Activated B cell treated with CpG ODN at 0.5 μM for 24 hours (primary cell): ENCODE data around the gene SH3TC1. TPM values are rescaled to one million over a fixed set of nuclear protein-coding genes. Genes with fewer than 3 reads are reported as not detected.

Experiments used
- ATAC-seq: fragments of 200-7000 bp; cut with Tn5 transposase; one replicate; pipeline ENCODE4 v1.10.0; 2021; ENCODE audit warnings: low read depth, mild to moderate bottlenecking, moderate library complexity
- CTCF ChIA-PET: fragments of 350-600 bp; sonication (Branson Sonifier 250); formaldehyde crosslinking; loops from one replicate; lab custom pipeline; 2021; ENCODE audit warnings: antibody characterized with exemption; lab: Charles Lee
- POLR2A ChIA-PET: fragments of 350-600 bp; sonication (Branson Sonifier 250); formaldehyde crosslinking; loops from one replicate; lab custom pipeline; 2021; ENCODE audit warnings: antibody characterized with exemption; lab: Charles Lee
- DNase-seq: peaks from one replicate; pipeline ENCODE4 v3.0.0; 2022
- H3K27ac Mint-ChIP-seq: one replicate; pipeline ENCODE4 v1.8.0; 2020; ENCODE audit warnings: mixed read lengths
- H3K27me3 Mint-ChIP-seq: one replicate; pipeline ENCODE4 v1.8.0; 2021; ENCODE audit warnings: mixed read lengths
- H3K36me3 Mint-ChIP-seq: one replicate; pipeline ENCODE4 v1.8.0; 2021; ENCODE audit warnings: low read depth, mixed read lengths
- H3K4me1 Mint-ChIP-seq: one replicate; pipeline ENCODE4 v1.8.0; 2021; ENCODE audit warnings: mixed read lengths
- H3K4me3 Mint-ChIP-seq: one replicate; pipeline ENCODE4 v1.8.0; 2020; ENCODE audit warnings: mild to moderate bottlenecking, mixed read lengths
- H3K9me3 Mint-ChIP-seq: one replicate; pipeline ENCODE4 v1.8.0; 2020; ENCODE audit warnings: mixed read lengths
- CTCF ChIP-seq: fragments of 200-600 bp; IDR thresholded peaks from one replicate; pipeline ENCODE4 v1.8.0; 2022; ENCODE audit warnings: antibody characterized with exemption, mild to moderate bottlenecking
- intact Hi-C: fragments of 100-400 bp; cut with micrococcal nuclease; formaldehyde crosslinking; loops from one replicate; pipeline ENCODE4 v1.15.1; 2024
- total RNA-seq: library from RNA; stranded (reverse); gene quantifications from 2 replicates; pipeline ENCODE4 v1.2.3, GENCODE V29; 2022

SH3TC1 gene
- total RNA-seq, 1 donor from 2014 or later = 135 TPM

- CTCF ChIA-PET = no interaction called here
- intact Hi-C loops = no loop called here
- H3K27ac Mint-ChIP-seq = no peak overlapping the region
- no peaks in the 10 kb centered on the region for H3K27me3 Mint-ChIP-seq
- H3K36me3 Mint-ChIP-seq = no peaks in the 10 kb centered on the region
- H3K4me1 Mint-ChIP-seq = no peaks in the 10 kb centered on the region
- H3K9me3 Mint-ChIP-seq = no peaks in the 10 kb centered on the region
- no peak for TF ChIP-seq CTCF
- ATAC-seq (no peak), DNase-seq (no peak)
- POLR2A ChIA-PET = no interaction called here
- no peak overlapping the region for H3K4me3 Mint-ChIP-seq
Measured at GRCh38 chr4:8182294-8182693, 16.8 kb upstream of the SH3TC1 start.

- Mint-ChIP-seq H3K27ac (no peak overlapping the region), H3K36me3 (no peaks in the 10 kb centered on the region), H3K27me3 (no peaks in the 10 kb centered on the region), H3K4me3 (no peak overlapping the region), H3K4me1 (no peaks in the 10 kb centered on the region), H3K9me3 (no peaks in the 10 kb centered on the region)
- CTCF ChIA-PET = no interaction called here
- POLR2A ChIA-PET = no interaction called here
- ATAC-seq = no peak
- no peak for DNase-seq
- intact Hi-C loops = no loop called here
- no peak for TF ChIP-seq CTCF
Measured at GRCh38 chr4:8182858-8183725, 16.0 kb upstream of the SH3TC1 start.

- Mint-ChIP-seq H3K4me1 (no peaks in the 10 kb centered on the region), H3K9me3 (no peaks in the 10 kb centered on the region), H3K27me3 (no peaks in the 10 kb centered on the region), H3K36me3 (no peaks in the 10 kb centered on the region), H3K27ac (no peak overlapping the region), H3K4me3 (no peak overlapping the region)
- TF ChIP-seq CTCF = no peak
- intact Hi-C loops = no loop called here
- ChIA-PET CTCF (no interaction called here), POLR2A (interaction anchor here (0.8 kb wide), 1 partner anchor 19 kb away, joined by 3 read pairs; no protein-coding TSS in a partner anchor)
- no peak for DNase-seq
- ATAC-seq = no peak
Measured at GRCh38 chr4:8184061-8184460, 15.0 kb upstream of the SH3TC1 start.

- no peaks in the 10 kb centered on the region for H3K36me3 Mint-ChIP-seq
- no peak for TF ChIP-seq CTCF
- no peak overlapping the region for H3K4me3 Mint-ChIP-seq
- H3K27ac Mint-ChIP-seq = no peak overlapping the region
- H3K27me3 Mint-ChIP-seq = peaks cover 2% of the 10 kb centered on the region
- intact Hi-C loops = no loop called here
- ChIA-PET POLR2A (no interaction called here), CTCF (interaction anchor here (1.2 kb wide), 1 partner anchor 8 kb away, joined by 4 read pairs; no protein-coding TSS in a partner anchor)
- ATAC-seq (no peak), DNase-seq (no peak)
- H3K9me3 Mint-ChIP-seq = no peaks in the 10 kb centered on the region
- peaks cover 3% of the 10 kb centered on the region for H3K4me1 Mint-ChIP-seq
Measured at GRCh38 chr4:8185295-8185694, 13.8 kb upstream of the SH3TC1 start.

- TF ChIP-seq CTCF = no peak
- ChIA-PET CTCF (interaction anchor here (1.2 kb wide), 1 partner anchor 9 kb away, joined by 4 read pairs; no protein-coding TSS in a partner anchor), POLR2A (no interaction called here)
- Mint-ChIP-seq H3K4me3 (no peak overlapping the region), H3K9me3 (no peaks in the 10 kb centered on the region), H3K36me3 (no peaks in the 10 kb centered on the region), H3K27me3 (peaks cover 2% of the 10 kb centered on the region), H3K27ac (no peak overlapping the region), H3K4me1 (peaks cover 5% of the 10 kb centered on the region)
- intact Hi-C loops = no loop called here
- no peak for ATAC-seq
- DNase-seq = no peak
Measured at GRCh38 chr4:8185930-8186329, 13.2 kb upstream of the SH3TC1 start.
